ENCODE measurements around the gene PCDHGA1.

The PCDHGA1 gene

GRCh38 chr5:141533897-141534296 is 203.6 kb downstream of the PCDHGA1 start:
- H3K27ac ChIP-seq: no peak overlapping the region

GRCh38 chr5:141534492-141535213 is 204.3 kb downstream of the PCDHGA1 start:
- TF ChIP-seq ZFX (IDR thresholded peaks at IDR 0.05; ENCODE audit: borderline replicate concordance): no peak
- TF ChIP-seq, protein P1, sequence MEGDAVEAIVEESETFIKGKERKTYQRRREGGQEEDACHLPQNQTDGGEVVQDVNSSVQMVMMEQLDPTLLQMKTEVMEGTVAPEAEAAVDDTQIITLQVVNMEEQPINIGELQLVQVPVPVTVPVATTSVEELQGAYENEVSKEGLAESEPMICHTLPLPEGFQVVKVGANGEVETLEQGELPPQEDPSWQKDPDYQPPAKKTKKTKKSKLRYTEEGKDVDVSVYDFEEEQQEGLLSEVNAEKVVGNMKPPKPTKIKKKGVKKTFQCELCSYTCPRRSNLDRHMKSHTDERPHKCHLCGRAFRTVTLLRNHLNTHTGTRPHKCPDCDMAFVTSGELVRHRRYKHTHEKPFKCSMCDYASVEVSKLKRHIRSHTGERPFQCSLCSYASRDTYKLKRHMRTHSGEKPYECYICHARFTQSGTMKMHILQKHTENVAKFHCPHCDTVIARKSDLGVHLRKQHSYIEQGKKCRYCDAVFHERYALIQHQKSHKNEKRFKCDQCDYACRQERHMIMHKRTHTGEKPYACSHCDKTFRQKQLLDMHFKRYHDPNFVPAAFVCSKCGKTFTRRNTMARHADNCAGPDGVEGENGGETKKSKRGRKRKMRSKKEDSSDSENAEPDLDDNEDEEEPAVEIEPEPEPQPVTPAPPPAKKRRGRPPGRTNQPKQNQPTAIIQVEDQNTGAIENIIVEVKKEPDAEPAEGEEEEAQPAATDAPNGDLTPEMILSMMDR (IDR thresholded peaks at IDR 0.05): no peak
- no peak overlapping the region for H3K27ac ChIP-seq

More at GRCh38 chr5:141533897-141534296, 203.6 kb downstream of the PCDHGA1 start:
- TF ChIP-seq, protein P1 (IDR thresholded peaks at IDR 0.05): no peak
- no peak for TF ChIP-seq ZFX (IDR thresholded peaks at IDR 0.05; ENCODE audit: borderline replicate concordance)

- TF ChIP-seq, protein P1 (IDR thresholded peaks at IDR 0.05): no peak
- TF ChIP-seq ZFX (IDR thresholded peaks at IDR 0.05; ENCODE audit: borderline replicate concordance): no peak
- H3K27ac ChIP-seq: no peak overlapping the region
Observed at GRCh38 chr5:141543053-141543452, 212.7 kb downstream of the PCDHGA1 start.

DNA sequence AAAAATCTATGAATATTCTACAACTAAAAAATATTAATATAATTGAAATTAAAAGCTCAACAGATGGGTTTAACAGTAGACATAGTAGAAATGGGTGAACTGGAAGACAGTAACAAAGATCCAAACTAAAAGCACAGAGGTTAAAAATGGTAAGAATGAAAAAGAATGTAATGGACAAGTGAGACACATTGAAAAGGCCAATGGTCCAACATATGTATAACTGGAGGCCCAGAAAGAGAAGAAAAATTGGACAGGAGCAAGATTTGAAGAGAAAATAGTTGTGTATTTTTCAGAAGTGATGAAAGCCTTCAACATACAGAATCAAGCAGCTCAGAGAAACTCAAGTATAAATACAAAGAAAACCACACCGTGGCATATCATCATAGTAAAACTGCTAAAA is 217.2 kb downstream of the PCDHGA1 start:
- no peak for TF ChIP-seq ZFX (IDR thresholded peaks at IDR 0.05; ENCODE audit: borderline replicate concordance)
- TF ChIP-seq, protein P1 (IDR thresholded peaks at IDR 0.05): no peak

GRCh38 chr5:141547921-141548320 is 217.6 kb downstream of the PCDHGA1 start:
- no peak for TF ChIP-seq ZFX (IDR thresholded peaks at IDR 0.05; ENCODE audit: borderline replicate concordance)
- TF ChIP-seq, protein P1 (IDR thresholded peaks at IDR 0.05): no peak
- no peak overlapping the region for H3K27ac ChIP-seq

More for the DNA sequence above, 217.2 kb downstream of the PCDHGA1 start:
- H3K27ac ChIP-seq: no peak overlapping the region

GRCh38 chr5:141557681-141558136 is 227.4 kb downstream of the PCDHGA1 start:
- H3K27ac ChIP-seq: peak overlapping the region; percentile 79

DNA sequence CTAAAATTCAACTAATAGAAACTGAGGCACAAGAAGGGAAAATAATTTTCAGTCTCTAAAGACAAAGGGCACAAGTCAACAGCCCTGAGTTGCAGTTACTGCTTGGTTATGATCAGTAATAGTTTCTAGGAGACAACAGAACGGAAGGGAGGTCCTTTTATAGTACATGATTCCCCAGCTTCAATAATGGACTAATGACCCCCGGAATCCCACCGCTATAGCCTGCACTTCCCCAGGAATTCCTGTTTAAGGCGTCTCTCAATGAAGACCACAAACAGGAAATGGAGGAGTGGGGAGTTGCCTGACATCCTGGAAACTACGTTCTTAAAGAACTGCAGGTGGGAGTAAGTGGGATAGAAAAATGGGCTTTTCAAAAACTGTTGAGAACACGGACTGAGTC is 227.8 kb downstream of the PCDHGA1 start:
- peak overlapping the region; percentile 79 for H3K27ac ChIP-seq
- TF ChIP-seq, protein P1 (IDR thresholded peaks at IDR 0.05): peak; percentile 58
- TF ChIP-seq ZFX (IDR thresholded peaks at IDR 0.05; ENCODE audit: borderline replicate concordance): no peak

More at GRCh38 chr5:141557681-141558136, 227.4 kb downstream of the PCDHGA1 start:
- TF ChIP-seq, protein P1 (IDR thresholded peaks at IDR 0.05): peak; percentile 95
- no peak for TF ChIP-seq ZFX (IDR thresholded peaks at IDR 0.05; ENCODE audit: borderline replicate concordance)

Data from 22Rv1 (cell line).